ENCODE data around the gene SMYD3.
A peak's percentile ranks its signal among the peaks of the same experiment; 100 is the strongest.

The SMYD3 gene

DNA sequence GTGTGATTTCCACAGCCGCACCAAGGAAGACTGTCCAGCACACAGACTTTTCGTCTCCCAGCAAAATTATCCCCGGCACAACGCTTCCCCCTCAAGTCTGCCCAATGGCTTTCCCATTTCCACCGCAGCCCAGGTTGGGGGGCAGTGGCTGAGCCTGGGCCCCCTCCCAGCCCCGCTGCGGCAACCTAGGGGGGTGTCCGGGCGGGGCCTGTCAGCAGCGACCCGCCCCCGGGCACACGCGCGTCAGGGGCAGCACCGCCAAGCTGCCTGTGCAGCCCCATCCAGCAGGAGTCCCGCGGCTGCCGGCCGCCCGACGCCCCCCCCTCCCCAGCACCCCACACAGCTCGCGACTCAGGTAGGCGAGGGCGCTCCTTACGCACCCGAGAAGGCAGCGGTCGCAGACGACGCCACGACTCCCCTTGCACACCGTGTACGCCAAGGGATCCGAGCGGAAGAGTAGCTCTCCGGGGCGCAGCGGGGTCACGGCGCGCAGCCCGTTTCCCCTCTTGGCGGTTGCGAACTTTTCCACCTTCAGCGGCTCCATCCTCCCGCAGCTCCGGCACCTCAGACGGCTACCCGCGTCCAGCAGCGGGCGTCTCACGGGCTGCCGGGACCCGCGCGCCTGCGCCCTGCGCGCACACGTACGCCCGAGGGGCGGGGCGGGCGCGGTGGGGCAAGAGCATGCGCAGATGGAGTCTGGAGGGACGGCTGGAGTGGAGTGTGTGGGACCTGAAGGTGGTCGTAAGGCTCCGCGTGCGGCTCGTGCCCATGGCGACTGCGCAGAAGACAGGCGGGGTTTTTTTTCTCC, at the start of gene SMYD3:
Gene SMYD3, minus strand, starts transcription at position 606 of the 808 bp plus-strand sequence.
- DNase-seq (ENCODE audit: low read depth in 3 of 3, low spot score in 1 of 3): peak; percentile 46 to 57 (median 56)

DNA sequence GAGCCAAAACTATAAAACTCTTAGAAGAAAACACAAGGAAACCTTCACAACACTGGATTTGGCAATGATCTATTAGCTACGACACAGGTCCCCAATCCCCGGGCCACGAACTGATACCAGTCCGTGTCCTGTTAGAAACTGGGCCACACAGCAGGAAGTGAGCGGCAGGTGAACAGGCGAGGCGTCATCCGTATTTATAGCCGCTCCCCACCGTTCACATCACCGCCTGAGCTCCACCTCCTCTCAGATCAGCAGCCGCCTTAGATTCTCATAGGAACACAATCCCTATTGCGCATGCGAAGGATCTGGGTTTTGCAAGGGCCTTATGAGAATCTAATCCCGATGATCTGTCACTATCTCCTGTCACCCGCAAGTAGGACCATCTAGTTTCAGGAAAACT, 47.1 kb upstream of the SMYD3 start:
- DNase-seq (ENCODE audit: low read depth in 3 of 3, low spot score in 1 of 3): no peak

DNA sequence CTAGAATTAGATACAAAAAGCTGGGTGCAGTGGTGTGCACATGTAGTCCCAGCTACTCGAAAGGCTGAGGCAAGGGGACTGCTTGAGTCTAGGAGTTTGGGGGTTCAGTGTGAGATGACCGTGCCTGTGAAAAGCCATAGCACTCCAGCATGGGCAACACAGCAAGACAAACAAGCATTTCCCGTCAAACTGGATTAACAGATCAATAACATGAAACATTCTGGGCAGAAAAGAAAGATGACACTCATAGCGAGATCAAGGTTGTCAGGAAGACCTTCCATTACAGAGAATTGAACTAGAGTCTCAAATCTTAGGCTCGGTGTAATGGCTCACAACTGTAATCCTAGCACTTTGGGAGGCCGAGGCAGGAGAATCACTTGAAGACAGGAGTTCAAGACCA, 45.0 kb upstream of the SMYD3 start:
- DNase-seq (ENCODE audit: low read depth in 3 of 3, low spot score in 1 of 3): no peak

DNA sequence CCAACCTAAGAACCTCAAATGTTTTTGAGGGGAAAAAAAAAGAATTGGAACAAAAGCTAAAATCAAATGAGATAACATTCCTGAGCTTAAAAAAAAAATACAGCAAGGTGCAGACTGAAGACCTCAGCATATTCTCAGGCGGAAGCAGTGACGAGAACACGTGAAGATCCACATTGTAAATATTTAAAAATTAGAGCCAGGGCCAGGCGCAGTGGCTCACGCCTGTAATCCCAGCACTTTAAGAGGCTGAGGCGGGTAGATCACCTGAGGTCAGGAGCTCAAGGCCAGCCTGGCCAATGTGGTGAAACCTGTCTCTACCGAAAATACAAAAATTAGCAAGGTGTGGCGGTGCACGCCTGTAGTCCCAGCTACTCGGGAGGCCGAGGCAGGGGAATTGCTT, 43.3 kb upstream of the SMYD3 start:
- DNase-seq (ENCODE audit: low read depth in 3 of 3, low spot score in 1 of 3): no peak

DNA sequence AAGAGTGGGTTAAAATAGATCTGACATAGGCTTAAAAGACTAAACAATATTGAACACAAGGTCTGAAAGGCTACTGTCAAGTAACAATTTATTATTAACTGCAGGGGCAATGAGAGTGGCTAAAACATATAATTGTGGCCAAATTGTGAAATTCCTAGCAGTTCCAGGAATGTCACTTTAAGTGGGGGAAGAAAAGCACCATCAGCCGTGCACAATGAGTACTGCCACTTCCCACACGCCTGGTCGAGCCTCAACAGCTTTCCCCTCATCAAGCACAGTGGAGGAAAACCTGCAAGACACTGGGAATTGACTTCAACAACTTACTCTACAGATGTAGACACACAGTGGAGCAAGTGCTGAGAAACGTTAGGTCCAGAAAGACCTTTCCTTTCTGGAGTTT, 42.6 kb upstream of the SMYD3 start:
- DNase-seq (ENCODE audit: low read depth in 3 of 3, low spot score in 1 of 3): no peak

DNA sequence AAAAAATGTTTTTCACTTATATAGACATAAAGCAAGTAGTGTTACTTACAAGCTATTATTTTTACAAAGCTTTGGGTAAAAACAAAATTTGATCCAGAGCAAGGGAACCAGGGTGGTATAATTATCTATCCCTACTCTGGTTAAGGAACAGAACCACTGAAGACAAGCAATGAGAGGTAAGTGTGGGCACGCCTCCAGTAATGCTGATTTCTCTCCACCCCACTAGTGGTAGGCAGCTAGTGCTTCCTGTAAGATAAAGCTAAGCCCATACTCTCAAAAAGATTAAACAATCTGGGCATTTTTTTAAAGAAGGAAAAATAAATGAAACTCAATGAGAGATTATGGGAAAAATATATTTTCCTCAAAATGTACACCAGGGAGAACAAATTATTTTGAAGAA, 36.9 kb upstream of the SMYD3 start:
- DNase-seq (ENCODE audit: low read depth in 3 of 3, low spot score in 1 of 3): no peak

DNA sequence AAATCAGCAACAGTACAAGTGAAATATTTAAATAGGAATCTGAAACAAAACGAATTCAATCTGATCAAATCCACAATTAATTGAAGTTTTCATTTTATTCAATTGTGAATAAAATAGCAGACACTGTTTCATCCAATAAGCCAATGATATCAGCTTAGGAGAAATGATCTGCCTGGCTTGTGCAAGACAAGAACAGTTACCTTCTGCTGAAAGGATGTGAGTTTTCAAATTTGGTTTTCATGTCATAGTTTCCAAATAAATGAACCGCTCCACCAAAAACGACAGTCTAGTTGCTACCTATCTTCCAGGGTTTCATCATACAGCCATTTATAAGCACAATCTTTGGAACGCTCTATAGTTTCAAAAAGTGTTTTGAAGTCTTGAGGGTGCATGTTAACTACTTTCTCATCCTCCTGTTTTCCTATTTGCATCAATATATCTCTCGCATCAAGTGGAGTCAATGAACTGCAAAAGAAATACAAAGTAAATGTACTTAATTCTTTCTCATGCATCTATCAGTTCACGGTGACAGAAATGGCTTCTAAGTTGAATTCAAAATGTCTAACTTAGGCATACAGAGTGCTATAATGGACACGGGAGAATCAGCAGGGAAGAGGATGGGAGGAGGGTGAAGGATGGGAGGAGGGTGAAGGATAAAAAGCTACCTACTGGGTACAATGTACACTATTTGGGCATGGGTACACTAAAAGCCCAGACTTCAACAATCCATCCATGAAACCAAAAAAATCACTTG, 33.8 kb upstream of the SMYD3 start:
- no peak for DNase-seq (ENCODE audit: low read depth in 3 of 3, low spot score in 1 of 3)

DNA sequence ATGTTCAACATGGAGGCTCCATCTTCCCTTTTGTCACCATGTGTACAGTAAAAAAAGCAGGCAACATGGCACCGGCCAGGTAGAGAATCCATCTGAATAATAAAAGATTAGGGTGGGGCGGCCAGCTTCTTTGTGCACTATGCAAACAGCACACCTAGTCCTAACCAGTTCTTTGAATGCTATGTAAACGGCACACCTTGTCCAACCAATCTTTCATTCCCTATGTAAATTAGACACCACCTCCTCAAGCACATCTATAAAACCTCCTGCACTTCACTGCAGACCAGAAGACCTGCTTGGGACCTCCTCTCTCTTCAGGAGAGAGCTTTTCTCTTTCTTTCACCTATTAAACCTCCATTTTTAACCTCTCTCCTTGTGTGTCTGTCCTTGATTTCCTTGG, 30.8 kb upstream of the SMYD3 start:
- DNase-seq (ENCODE audit: low read depth in 3 of 3, low spot score in 1 of 3): no peak

DNA sequence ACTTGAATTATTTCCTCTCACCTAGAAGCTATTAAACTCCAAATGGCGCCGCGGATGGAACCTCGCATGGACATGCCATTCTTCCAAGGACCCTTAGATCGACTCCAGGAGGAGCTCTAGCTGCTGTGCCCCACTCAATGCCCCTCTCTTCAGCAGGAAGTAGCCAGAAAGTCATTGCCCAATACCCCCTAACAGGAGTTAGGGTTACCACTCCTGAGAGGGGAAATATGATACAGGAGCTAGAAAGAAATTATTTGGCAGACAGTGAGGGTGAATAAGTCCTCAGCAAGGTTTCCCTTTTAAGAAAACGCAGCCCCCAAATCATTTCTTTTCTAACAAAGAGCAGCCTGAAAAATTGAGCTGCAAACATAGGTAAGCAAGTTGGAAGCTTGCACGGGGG, 30.4 kb upstream of the SMYD3 start:
- DNase-seq (ENCODE audit: low read depth in 3 of 3, low spot score in 1 of 3): no peak

DNA sequence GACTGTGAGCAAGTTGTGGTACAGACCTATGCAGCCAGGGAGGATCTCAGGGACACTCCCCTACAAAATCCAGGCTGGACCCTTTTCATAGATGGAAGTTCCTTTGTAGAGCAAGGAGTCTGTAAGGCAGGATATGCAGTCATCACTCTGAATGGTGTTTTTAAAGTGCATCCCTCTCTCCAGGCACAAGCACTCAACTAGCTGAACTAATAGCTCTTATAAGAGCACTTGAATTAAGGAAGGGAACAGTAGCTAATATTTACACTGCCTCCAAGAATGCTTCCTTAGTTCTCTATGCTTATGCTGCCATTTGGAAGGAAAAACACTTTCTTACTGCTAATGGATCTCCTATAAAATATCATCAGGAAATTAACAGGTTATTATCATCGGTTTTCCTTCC, 27.0 kb upstream of the SMYD3 start:
- DNase-seq (ENCODE audit: low read depth in 3 of 3, low spot score in 1 of 3): no peak

DNA sequence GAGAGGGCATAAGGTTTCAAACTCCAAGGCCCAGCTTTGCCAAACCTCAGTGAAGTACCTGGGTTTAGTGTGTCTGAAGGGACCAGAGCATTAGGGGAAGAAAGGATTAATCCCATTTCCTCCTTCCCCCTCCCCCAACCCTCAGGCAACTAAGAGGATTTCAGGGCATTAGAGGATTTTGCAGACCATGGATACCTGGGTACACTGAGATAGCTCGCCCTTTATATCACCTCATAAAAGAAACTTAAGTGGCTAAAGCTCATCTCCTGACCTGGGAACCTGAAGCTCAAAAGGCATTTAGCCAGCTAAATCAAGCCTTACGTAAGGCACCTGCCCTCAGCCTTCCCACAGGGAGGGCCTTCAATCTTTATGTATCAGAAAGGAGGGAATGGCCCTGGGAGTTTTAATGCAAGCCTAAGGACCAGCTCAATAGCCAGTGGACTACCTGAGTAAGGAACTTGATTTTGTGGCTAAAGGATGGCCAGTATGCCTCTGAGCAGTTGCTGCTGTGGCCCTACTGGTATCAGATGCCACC, 26.4 kb upstream of the SMYD3 start:
- no peak for DNase-seq (ENCODE audit: low read depth in 3 of 3, low spot score in 1 of 3)

DNA sequence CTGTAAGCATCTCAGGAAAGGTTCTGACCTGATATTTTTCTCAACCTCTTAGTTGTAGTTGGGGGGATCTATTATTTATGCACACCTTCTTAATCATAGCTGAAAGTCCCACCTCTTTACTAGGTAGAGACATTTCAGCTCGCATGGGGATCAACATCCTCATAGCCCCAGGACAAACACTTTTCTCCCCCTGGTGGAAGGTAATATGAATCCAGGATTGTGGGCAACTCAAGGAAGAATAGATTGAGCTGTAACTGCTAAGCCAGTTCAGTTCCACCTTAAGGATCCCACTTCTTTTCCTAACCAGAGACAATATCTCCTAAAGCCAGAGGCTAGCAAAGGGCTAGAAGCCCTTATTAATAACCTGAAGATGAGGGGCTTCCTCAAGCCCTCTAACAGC, 25.4 kb upstream of the SMYD3 start:
- no peak for DNase-seq (ENCODE audit: low read depth in 3 of 3, low spot score in 1 of 3)

DNA sequence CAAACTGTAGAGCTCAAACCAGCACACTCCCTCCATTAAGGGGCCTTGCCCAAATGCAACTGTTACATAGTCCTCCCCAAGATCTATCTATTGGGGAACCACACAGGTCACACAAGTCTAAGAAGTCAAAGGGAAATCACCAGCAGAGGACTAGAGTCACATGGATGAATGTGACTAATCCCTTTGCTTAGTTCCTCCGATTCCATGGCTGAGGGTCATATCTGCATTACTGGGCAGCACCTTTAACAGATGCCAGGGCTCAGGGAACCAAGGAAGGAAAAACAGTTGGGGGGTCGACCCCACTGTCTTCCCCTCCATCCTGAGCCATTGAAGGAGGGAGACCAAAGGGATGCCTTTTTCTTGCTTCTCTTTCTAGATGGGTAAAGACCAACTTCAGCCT, 23.4 kb upstream of the SMYD3 start:
- no peak for DNase-seq (ENCODE audit: low read depth in 3 of 3, low spot score in 1 of 3)

DNA sequence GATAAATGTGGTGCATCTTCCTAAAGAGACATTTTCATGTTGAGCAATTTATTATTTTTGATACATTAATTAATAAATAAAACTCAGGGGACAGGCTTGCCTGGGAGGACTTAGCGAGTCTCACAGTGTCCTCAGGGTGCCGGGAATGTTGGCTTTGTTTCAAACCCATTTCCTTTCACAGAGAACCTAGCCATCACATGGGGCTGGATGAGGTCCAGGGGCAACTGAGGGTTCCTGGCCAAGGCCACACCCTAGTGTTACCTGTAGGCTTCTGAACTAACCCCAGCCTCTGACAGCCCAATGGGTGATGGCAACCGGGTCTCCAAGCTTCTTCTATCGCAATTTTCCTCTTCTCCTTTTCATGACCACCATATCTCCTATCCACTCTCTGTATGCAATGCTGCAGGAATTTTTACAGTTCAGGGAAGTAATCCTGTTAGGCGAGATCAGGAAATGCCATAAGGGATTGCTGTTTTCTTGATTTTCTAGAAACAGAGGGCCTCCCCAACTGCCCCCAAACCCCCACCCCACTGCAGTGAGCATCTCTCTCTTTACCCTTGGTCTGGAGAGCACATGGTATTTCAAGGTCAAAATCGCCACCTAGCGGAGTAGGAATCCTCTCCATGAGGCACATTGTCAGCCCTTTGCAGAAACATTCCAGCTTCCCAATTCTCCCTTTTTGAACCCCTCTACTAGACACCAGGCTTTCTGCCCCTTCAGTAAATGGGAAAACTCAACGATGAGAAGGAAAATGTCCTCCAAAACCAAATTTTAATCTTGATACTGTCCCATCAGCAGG, 22.1 kb upstream of the SMYD3 start:
- DNase-seq (ENCODE audit: low read depth in 3 of 3, low spot score in 1 of 3): no peak

DNA sequence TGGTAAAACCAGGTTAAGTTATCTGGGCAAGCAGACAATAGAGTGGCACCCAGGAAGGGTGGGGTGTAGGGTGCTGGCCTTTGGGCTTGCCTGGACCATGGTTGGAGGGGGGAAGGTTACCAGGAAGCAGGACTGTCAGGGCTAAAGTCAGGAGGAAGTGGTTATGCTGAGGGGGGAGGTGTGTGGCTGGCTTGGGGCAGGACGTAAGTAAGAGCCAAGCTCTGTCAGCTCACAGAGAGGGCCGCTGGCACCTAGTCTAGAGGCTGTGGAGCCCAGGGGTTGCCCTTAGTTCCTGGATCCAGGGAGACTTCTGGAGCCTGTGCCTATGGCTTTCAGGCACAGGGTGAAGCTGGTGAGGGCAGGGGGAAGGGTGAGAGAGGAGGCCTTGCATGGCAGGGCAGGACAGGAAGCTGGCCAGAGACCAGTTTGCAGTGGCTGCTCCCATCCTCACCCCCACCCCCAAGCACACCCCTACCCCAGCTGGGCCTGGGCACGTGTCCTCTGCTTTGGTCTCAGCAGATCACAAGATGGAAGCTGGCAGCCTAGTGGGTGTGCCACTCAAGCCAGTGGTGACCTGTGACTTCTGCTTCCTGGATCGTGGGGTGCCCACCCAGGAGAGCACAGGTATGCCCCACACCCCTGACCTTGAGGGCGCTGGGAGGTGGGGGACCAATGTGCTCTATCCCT, 20.5 kb upstream of the SMYD3 start:
- no peak for DNase-seq (ENCODE audit: low read depth in 3 of 3, low spot score in 1 of 3)

DNA sequence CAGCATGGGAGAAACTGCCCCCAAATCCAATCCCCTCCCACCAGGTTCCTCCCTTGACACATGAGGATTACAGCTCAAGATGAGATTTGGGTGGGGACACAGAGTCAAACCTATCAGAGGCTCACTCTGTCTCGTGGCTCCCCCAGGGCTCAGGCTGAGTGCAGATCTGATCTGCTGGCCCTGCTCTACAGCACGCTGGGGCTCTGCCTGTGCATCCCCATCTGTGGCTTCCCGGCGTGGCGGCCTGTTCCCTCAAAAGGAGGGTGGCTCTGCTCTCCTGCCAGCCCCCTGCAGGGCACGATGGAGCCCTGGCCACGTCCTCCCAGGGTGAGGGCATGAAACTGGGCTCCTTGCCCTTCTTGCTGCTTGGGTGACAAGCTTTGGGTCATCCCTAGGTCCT, 19.8 kb upstream of the SMYD3 start:
- DNase-seq (ENCODE audit: low read depth in 3 of 3, low spot score in 1 of 3): no peak

DNA sequence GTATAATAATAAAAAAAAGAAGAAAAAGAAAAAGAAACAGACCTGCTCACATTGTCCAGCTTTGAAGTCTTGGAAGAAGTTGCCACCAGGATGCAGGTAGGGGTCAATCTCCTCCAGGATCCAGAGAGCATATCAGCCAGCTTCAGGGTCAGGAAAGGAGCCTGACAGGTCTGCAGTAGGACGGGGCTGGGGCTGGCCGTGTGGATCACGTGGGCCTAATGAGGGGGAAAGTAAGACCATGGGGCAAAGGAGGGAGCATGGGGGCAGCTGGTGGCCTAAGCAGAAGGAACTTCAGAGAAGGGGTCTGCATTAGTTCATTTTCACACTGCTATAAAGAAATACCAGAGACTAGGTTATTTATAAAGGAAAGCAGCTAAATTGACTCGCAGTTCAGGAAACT, 19.3 kb upstream of the SMYD3 start:
- no peak for DNase-seq (ENCODE audit: low read depth in 3 of 3, low spot score in 1 of 3)

DNA sequence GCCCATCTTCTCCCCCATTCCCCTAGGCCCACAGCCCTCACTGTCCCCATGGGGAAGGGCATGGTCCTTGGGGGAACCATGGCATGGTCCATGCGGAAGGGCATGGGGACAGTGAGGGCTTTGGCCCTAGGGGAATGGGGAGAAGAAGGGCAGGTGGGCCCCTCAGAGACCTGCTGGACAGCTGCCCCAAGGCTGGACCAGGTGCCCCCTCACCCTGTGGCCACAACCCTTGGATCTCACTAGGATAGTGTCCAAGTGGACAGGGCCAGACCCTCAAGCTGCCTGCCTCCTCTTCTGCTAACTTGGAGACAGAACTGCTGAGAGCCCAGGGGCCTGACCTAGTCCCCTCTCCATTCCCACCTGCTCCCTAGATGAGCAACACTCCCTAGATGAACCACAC, 12.4 kb upstream of the SMYD3 start:
- no peak for DNase-seq (ENCODE audit: low read depth in 3 of 3, low spot score in 1 of 3)

DNA sequence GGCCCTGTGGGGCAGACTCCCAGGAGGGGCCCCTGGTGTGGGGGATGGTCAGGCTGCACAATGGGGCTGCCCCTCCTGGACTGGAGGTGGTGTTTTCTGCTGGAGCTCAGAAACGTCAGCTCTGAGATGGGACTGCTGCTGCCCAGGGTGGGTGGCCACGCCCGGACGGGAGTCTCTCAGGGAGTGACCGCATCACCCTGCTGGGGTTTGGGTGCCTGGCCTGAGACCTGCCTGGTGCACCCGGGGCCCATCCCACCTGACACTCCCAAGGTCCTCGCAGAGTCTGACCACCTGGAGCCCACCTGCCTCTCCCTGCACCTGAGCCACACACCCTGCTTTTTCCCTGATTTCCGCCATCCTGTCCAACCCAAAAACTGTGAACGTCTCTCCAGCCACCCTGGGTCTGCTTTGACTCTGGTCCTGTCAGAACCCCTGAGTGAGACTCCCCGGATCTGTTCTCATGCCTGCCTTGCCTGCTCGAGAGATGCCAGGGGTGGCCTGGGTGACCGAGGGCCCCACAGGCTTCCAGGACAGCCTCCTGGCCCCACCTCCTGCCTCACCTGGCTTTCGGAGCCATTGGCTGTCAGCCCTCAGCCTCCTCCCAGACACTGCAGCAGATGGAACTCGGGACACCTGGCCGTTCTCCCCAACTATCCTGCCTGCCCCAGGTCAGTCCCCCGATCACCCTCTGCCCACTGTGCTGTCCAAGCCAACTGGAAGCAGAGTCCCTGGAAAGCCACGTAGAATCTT, 11.6 kb upstream of the SMYD3 start:
- no peak for DNase-seq (ENCODE audit: low read depth in 3 of 3, low spot score in 1 of 3)

DNA sequence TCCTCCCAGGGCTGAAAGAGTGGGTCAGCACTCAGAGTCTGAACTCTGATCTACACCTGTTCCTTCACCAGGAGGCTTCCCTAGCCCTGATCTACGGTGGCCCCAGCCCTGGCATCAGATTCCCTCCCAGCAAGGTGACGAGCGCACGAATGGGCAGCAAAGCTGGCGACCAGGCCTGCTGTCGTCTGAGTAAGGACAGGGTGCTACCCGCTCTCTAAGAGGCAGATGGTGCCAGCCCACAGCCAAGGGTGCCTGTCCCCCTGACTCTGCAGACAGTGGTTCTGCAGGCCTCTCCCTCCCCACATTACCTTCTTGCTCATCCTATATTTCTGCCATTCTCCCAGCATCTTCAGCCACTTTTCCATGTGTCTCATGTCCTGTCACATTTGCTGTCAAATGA, 10.3 kb upstream of the SMYD3 start:
- no peak for DNase-seq (ENCODE audit: low read depth in 3 of 3, low spot score in 1 of 3)

Data from stimulated activated CD4-positive, alpha-beta T cell treated with anti-CD3 and anti-CD28 coated beads, TNF-alpha, amount 100 ng/mL, for 1 hour (primary cell).